ENCODE data around the gene GPRC5A.

GPRC5A gene

GRCh38 chr12:12929696-12930095 lies 38.3 kb downstream of the GPRC5A start:
- TF ChIP-seq, protein P1, sequence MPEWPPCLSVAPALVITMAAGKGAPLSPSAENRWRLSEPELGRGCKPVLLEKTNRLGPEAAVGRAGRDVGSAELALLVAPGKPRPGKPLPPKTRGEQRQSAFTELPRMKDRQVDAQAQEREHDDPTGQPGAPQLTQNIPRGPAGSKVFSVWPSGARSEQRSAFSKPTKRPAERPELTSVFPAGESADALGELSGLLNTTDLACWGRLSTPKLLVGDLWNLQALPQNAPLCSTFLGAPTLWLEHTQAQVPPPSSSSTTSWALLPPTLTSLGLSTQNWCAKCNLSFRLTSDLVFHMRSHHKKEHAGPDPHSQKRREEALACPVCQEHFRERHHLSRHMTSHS (tag by site-specific recombination; IDR thresholded peaks at IDR 0.05) = no peak
- TF ChIP-seq ZNF692 (tag by site-specific recombination; IDR thresholded peaks at IDR 0.05) (no peak), ZNF791 (tag by site-specific recombination; IDR thresholded peaks at IDR 0.05) (no peak), ZNF792 (tag by site-specific recombination; IDR thresholded peaks at IDR 0.05) (no peak), ZSCAN16 (tag by site-specific recombination; IDR thresholded peaks at IDR 0.05) (no peak), ZNF354C (tag by site-specific recombination; IDR thresholded peaks at IDR 0.05; ENCODE audit: borderline replicate concordance, low read depth) (no peak), KLF9 (tag by site-specific recombination; IDR thresholded peaks at IDR 0.05; ENCODE audit: low read depth) (no peak), ZNF140 (tag by site-specific recombination; IDR thresholded peaks at IDR 0.05) (no peak), ZNF426 (tag by site-specific recombination; IDR thresholded peaks at IDR 0.05) (no peak)
- ChIA-PET CTCF (interaction anchor here (1.4 kb wide), 1 partner anchor 13 kb away, joined by 4 read pairs; no protein-coding TSS in a partner anchor), POLR2A (no interaction called here)
- Histone ChIP-seq H3K4me3 (ENCODE audit: low read depth, low read length) (no peak overlapping the region), H3K9me3 (ENCODE audit: control insufficient read depth, insufficient read depth, low read depth, low read length) (no peaks in the 10 kb centered on the region), H3K4me1 (ENCODE audit: control insufficient read depth, insufficient read depth, low read length) (no peaks in the 10 kb centered on the region), H3K27ac (ENCODE audit: extremely low read depth, low read depth, low read length) (no peak overlapping the region), H3K36me3 (ENCODE audit: control insufficient read depth in 2 of 2, insufficient read depth in 1 of 2, low read length in 2 of 2) (no peaks in the 10 kb centered on the region; a peak in 1 of 3 replicates)

DNA sequence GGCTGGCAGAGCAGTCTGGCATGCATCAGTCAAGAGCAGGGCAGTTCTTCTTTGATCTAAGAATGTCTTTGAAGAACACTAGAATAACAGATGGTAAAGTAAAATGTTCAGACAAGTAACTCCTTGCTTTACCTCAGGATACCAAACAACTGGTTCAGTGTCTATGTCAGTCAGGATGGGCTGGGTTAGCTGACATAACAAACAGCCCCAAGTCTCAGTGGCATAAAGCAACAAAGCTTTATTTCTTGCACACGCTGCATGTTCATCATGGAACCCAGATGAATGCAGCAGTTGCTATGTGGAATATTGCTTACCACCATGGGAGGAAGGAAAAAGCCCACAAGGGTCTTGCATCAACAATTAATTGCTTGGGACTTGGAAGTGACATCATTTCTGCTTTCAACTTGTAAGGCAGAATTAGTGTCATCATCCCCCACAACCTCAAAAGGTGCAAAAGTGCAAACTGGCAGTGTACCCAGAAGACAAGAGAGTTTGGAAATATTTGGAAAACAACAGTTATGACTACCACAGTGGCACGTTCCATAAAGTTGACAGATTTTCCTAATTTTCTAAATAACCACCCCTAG lies 39.4 kb downstream of the GPRC5A start:
- CTCF ChIA-PET = interaction anchor here (0.6 to 1.4 kb wide), 2 partner anchors 14 to 141 kb away, joined by 3 to 4 read pairs; no protein-coding TSS in a partner anchor
- peak; percentile 41; the same call in 1 of the 2 replicates for TF ChIP-seq TRIM28 (IDR thresholded peaks at IDR 0.05; ENCODE audit: borderline replicate concordance, low read length)
- TF ChIP-seq BCL6B (tag by site-specific recombination; IDR thresholded peaks at IDR 0.05) = no peak
- H3K36me3 ChIP-seq (ENCODE audit: control insufficient read depth in 2 of 2, insufficient read depth in 1 of 2, low read length in 2 of 2) = no peaks in the 10 kb centered on the region
- no peak overlapping the region for H3K27ac ChIP-seq (ENCODE audit: extremely low read depth, low read depth, low read length)
- H3K4me1 ChIP-seq (ENCODE audit: control insufficient read depth, insufficient read depth, low read length) = no peaks in the 10 kb centered on the region
- POLR2A ChIA-PET = no interaction called here
- H3K4me3 ChIP-seq (ENCODE audit: low read depth, low read length) = no peak overlapping the region
- H3K9me3 ChIP-seq (ENCODE audit: control insufficient read depth, insufficient read depth, low read depth, low read length) = no peaks in the 10 kb centered on the region

- H3K27ac ChIP-seq (ENCODE audit: extremely low read depth, low read depth, low read length) = no peak overlapping the region
- ChIA-PET CTCF (interaction anchor here (0.9 to 1.1 kb wide), 3 partner anchors 121 to 278 kb away, joined by 3 to 4 read pairs (median 4); no protein-coding TSS in a partner anchor), POLR2A (no interaction called here)
- no peak overlapping the region for H3K4me3 ChIP-seq (ENCODE audit: low read depth, low read length)
- no peaks in the 10 kb centered on the region for H3K9me3 ChIP-seq (ENCODE audit: control insufficient read depth, insufficient read depth, low read depth, low read length)
- H3K36me3 ChIP-seq (ENCODE audit: control insufficient read depth in 2 of 2, insufficient read depth in 1 of 2, low read length in 2 of 2) = no peaks in the 10 kb centered on the region
- H3K4me1 ChIP-seq (ENCODE audit: control insufficient read depth, insufficient read depth, low read length) = no peaks in the 10 kb centered on the region
- TF ChIP-seq ZNF624 (tag by site-specific recombination; IDR thresholded peaks at IDR 0.05) (no peak), ZNF19 (tag by site-specific recombination; IDR thresholded peaks at IDR 0.05; ENCODE audit: low read depth) (no peak), ATF2 (tag by site-specific recombination; IDR thresholded peaks at IDR 0.05; ENCODE audit: low read depth) (no peak), ZNF202 (tag by site-specific recombination; IDR thresholded peaks at IDR 0.05; ENCODE audit: borderline replicate concordance) (no peak), ZNF37A (tag by site-specific recombination; IDR thresholded peaks at IDR 0.05) (no peak), PRDM2 (tag by site-specific recombination; IDR thresholded peaks at IDR 0.05; ENCODE audit: borderline replicate concordance) (no peak), BCL11A (tag by site-specific recombination; IDR thresholded peaks at IDR 0.05; ENCODE audit: low read depth) (no peak), YY1 (tag by site-specific recombination; IDR thresholded peaks at IDR 0.05) (no peak), ZNF473 (tag by site-specific recombination; IDR thresholded peaks at IDR 0.05) (no peak), SCRT2 (tag by site-specific recombination; IDR thresholded peaks at IDR 0.05) (no peak)
These were observed 42.4 kb downstream of the GPRC5A start for GRCh38 chr12:12933742-12934141.

All from HEK293 (cell line).